H1 (cell line): ENCODE measurements around the gene CDKN2B-AS1. TPM values are rescaled to one million over a fixed set of nuclear protein-coding genes. Genes with fewer than 3 reads are reported as not detected.

Experiments used
- CTCF ChIA-PET: fragments of 300-600 bp; sonication (Branson Sonifier 250); formaldehyde crosslinking; loops from one replicate; lab custom pipeline; 2021; ENCODE audit not compliant: partially characterized antibody; lab: Charles Lee
- POLR2A ChIA-PET: fragments of 300-600 bp; sonication (Branson Sonifier 250); formaldehyde crosslinking; loops from one replicate; lab custom pipeline; 2021; ENCODE audit warnings: inconsistent platforms; ENCODE audit not compliant: partially characterized antibody; lab: Charles Lee
- DNase-seq, 2 experiments: peaks; one replicate each; pipeline versions ENCODE4 v3.0.0 to v3.0.0-alpha.2; 2010 to 2022; ENCODE audit warnings: low spot score in 2 of 2, low read depth in 1 of 2, mixed read lengths in 1 of 2
- FAIRE-seq: peaks from 2 replicates; lab custom pipeline; 2011; peaks lifted over from hg19 to GRCh38; lab: Jason Lieb, UNC
- H2AFZ ChIP-seq: 2 replicates; pipeline ENCODE4 v1.8.1; 2012; ENCODE audit warnings: low read length, inconsistent platforms
- H2AK5ac ChIP-seq: 2 replicates; pipeline ENCODE4 v1.6.1; 2013; ENCODE audit warnings: low read depth, low read length
- H2BK120ac ChIP-seq: replicated peaks from 2 replicates; pipeline ENCODE3; 2013; ENCODE audit warnings: low read depth, low read length, inconsistent platforms
- H2BK12ac ChIP-seq: 2 replicates; pipeline ENCODE4 v1.6.1; 2013; ENCODE audit warnings: low read depth, low read length
- H2BK15ac ChIP-seq: 2 replicates; pipeline ENCODE4 v1.6.1; 2013; ENCODE audit warnings: low read length
- H2BK20ac ChIP-seq: 2 replicates; pipeline ENCODE4 v1.6.1; 2013; ENCODE audit warnings: low read length
- H2BK5ac ChIP-seq: 2 replicates; pipeline ENCODE4 v1.6.1; 2013; ENCODE audit warnings: low read depth, low read length
- H3K14ac ChIP-seq: 2 replicates; pipeline ENCODE4 v1.6.1; 2013; ENCODE audit warnings: inconsistent platforms; ENCODE audit not compliant: insufficient read length
- H3K18ac ChIP-seq: 2 replicates; pipeline ENCODE4 v1.6.1; 2013; ENCODE audit warnings: low read length; ENCODE audit errors: extremely low read depth
- H3K23ac ChIP-seq: 2 replicates; pipeline ENCODE4 v1.6.1; 2013; ENCODE audit warnings: inconsistent platforms; ENCODE audit not compliant: insufficient read length
- H3K23me2 ChIP-seq: 2 replicates; pipeline ENCODE4 v1.6.1; 2013; ENCODE audit warnings: low read depth, low read length
- H3K27ac ChIP-seq: 2 replicates; pipeline ENCODE4 v1.6.1; 2011; ENCODE audit warnings: low read depth, low read length, inconsistent platforms
- H3K27me3 ChIP-seq, 4 experiments: replicated peaks in 1 of 4; 1 replicate in 1 of 4; 2 replicates in 3 of 4; pipeline versions ENCODE4 v1.6.1 to v1.8.1; 2011 to 2013; ENCODE audit warnings: low read length in 3 of 4, mild to moderate bottlenecking in 3 of 4, inconsistent platforms in 2 of 4, mixed read lengths in 2 of 4, moderate library complexity in 1 of 4; ENCODE audit not compliant: control insufficient read depth in 3 of 4, insufficient read depth in 3 of 4; ENCODE audit errors: extremely low read depth in 1 of 4
- H3K36me3 ChIP-seq, 4 experiments: 2 replicates each; pipeline versions ENCODE4 v1.6.1 to v1.8.1; 2011 to 2013; ENCODE audit warnings: mild to moderate bottlenecking in 4 of 4, low read length in 3 of 4, moderate library complexity in 2 of 4, control low read depth in 1 of 4, inconsistent platforms in 1 of 4; ENCODE audit not compliant: insufficient read depth in 4 of 4, control insufficient read depth in 2 of 4
- H3K4ac ChIP-seq: replicated peaks from 2 replicates; pipeline ENCODE3; 2013; ENCODE audit warnings: low read length, low read depth, mixed read lengths, inconsistent platforms; ENCODE audit not compliant: insufficient read length
- H3K4me1 ChIP-seq, 4 experiments: replicated peaks in 1 of 4; 1 replicate in 1 of 4; 2 replicates in 3 of 4; pipeline versions ENCODE4 v1.6.1 to v1.8.1; 2011 to 2013; ENCODE audit warnings: low read length in 3 of 4, inconsistent platforms in 2 of 4, mixed read lengths in 1 of 4; ENCODE audit not compliant: insufficient read depth in 4 of 4, control insufficient read depth in 3 of 4
- H3K4me2 ChIP-seq, 2 experiments: 2 replicates each; pipeline versions ENCODE4 v1.6.1 to v1.8.1; 2011 to 2013; ENCODE audit warnings: low read depth in 2 of 2, low read length in 2 of 2, control low read depth in 1 of 2, inconsistent platforms in 1 of 2, mild to moderate bottlenecking in 1 of 2; ENCODE audit not compliant: insufficient read depth in 1 of 2
- H3K4me3 ChIP-seq, 4 experiments: fragments of 200-600, 300-600 bp in 1 of 4; sonication (generic), shearing (Covaris generic), sonication (Bioruptor Twin) in 1 of 4; 2 replicates each; pipeline versions ENCODE4 v1.5.1 to v1.8.1; 2011 to 2016; ENCODE audit warnings: low read length in 4 of 4, low read depth in 3 of 4, control low read depth in 2 of 4, inconsistent platforms in 2 of 4, mild to moderate bottlenecking in 2 of 4, mixed read lengths in 1 of 4, moderate library complexity in 1 of 4; ENCODE audit not compliant: insufficient read depth in 2 of 4; ENCODE audit errors: extremely low read depth in 1 of 4
- H3K56ac ChIP-seq: replicated peaks from 2 replicates; pipeline ENCODE3; 2013; ENCODE audit warnings: low read depth, mild to moderate bottlenecking, mixed read lengths, low read length, inconsistent platforms; ENCODE audit not compliant: insufficient read length
- H3K79me1 ChIP-seq: 2 replicates; pipeline ENCODE4 v1.6.1; 2013; ENCODE audit warnings: low read depth, low read length, control low read depth
- H3K79me2 ChIP-seq, 2 experiments: 2 replicates each; pipeline versions ENCODE4 v1.6.1 to v1.8.1; 2012 to 2013; ENCODE audit warnings: low read length in 2 of 2, mild to moderate bottlenecking in 2 of 2, inconsistent platforms in 1 of 2; ENCODE audit not compliant: insufficient read depth in 2 of 2, control insufficient read depth in 1 of 2
- H3K9ac ChIP-seq, 4 experiments: replicated peaks in 1 of 4; 1 replicate in 1 of 4; 2 replicates in 3 of 4; pipeline versions ENCODE4 v1.6.1 to v1.8.1; 2011 to 2013; ENCODE audit warnings: low read depth in 3 of 4, low read length in 3 of 4, control low read depth in 2 of 4, mild to moderate bottlenecking in 2 of 4, moderate library complexity in 2 of 4, inconsistent platforms in 1 of 4; ENCODE audit errors: extremely low read depth in 1 of 4
- H3K9me3 ChIP-seq, 2 experiments: 2 replicates each; pipeline versions ENCODE4 v1.6.1 to v1.8.1; 2012 to 2013; ENCODE audit warnings: mild to moderate bottlenecking in 2 of 2, moderate library complexity in 2 of 2, control low read depth in 1 of 2, inconsistent platforms in 1 of 2, low read depth in 1 of 2, low read length in 1 of 2, mixed read lengths in 1 of 2; ENCODE audit not compliant: insufficient read depth in 2 of 2
- H4K20me1 ChIP-seq, 2 experiments: replicated peaks in 1 of 2; 2 replicates each; pipeline versions ENCODE3 to v1.8.1; 2011 to 2013; ENCODE audit warnings: inconsistent platforms in 2 of 2, low read length in 2 of 2, mild to moderate bottlenecking in 1 of 2; ENCODE audit not compliant: insufficient read depth in 2 of 2, control insufficient read depth in 1 of 2
- H4K5ac ChIP-seq: 2 replicates; pipeline ENCODE4 v1.6.1; 2013; ENCODE audit warnings: low read length, low read depth, mixed read lengths, inconsistent platforms; ENCODE audit not compliant: insufficient read length
- H4K8ac ChIP-seq: 2 replicates; pipeline ENCODE4 v1.8.0; 2013; ENCODE audit warnings: mild to moderate bottlenecking, moderate library complexity, low read length, inconsistent platforms; ENCODE audit not compliant: insufficient read depth; ENCODE audit errors: extremely low read depth
- H4K91ac ChIP-seq: replicated peaks from 2 replicates; pipeline ENCODE3; 2013; ENCODE audit warnings: low read length, mixed read lengths, inconsistent platforms; ENCODE audit not compliant: insufficient read length
- ZNF274 ChIP-seq: IDR thresholded peaks from 2 replicates; pipeline ENCODE4 v1.7.0; 2012; ENCODE audit warnings: low read length, borderline replicate concordance; ENCODE audit errors: extremely low read depth
- WGBS, 2 experiments: shearing (Covaris generic) in 1 of 2; methylation state at CpG; one replicate each; pipeline versions ENCODE4 v1.1.6 to v1.1.7; 2013 to 2015; ENCODE audit warnings: low lambda C conversion rate in 2 of 2, mixed read lengths in 2 of 2, inconsistent platforms in 1 of 2, low coverage in 1 of 2, missing lambda C conversion rate in 1 of 2; ENCODE audit not compliant: insufficient replicate concordance in 2 of 2, insufficient coverage in 1 of 2, insufficient read length in 1 of 2; ENCODE audit errors: extremely low coverage in 1 of 2, missing lambda C conversion rate in 1 of 2; 5-methylcytosine and 5-hydroxymethylcytosine counted together
- polyA plus RNA-seq, 7 experiments: library from polyadenylated mRNA; depleted of rRNA in 3 of 7; stranded (reverse) in 5 of 7; unstranded in 2 of 7; fragments of >200 nt in 5 of 7; fragments of 200-250 nt in 2 of 7; gene quantifications; 1 replicate in 5 of 7; 2 replicates in 1 of 7; 4 replicates in 1 of 7; pipeline versions ENCODE4 v1.2.1 to v1.2.3, GENCODE V29; 2011 to 2013; ENCODE audit warnings: missing spikeins in 2 of 7, mixed read lengths in 2 of 7
- total RNA-seq: library from RNA; stranded (reverse); fragmentation: NEBNext Ultra II Directional; extraction: Animal tissue kit (Norgen Biotek cat#: 25700); gene quantifications from 2 replicates; pipeline ENCODE4 v1.2.1, GENCODE V29; 2021
- TF ChIP-seq, protein P1 (sequence below): IDR thresholded peaks from 2 replicates; pipeline ENCODE4 v1.6.1; 2012; ENCODE audit warnings: low read length, inconsistent platforms

Gene CDKN2B-AS1
- total and polyA plus RNA-seq, 2 of the 8 experiments (the other 6 are each of a cell fraction or from before 2014, with no cell fraction given), result not detected

DNA sequence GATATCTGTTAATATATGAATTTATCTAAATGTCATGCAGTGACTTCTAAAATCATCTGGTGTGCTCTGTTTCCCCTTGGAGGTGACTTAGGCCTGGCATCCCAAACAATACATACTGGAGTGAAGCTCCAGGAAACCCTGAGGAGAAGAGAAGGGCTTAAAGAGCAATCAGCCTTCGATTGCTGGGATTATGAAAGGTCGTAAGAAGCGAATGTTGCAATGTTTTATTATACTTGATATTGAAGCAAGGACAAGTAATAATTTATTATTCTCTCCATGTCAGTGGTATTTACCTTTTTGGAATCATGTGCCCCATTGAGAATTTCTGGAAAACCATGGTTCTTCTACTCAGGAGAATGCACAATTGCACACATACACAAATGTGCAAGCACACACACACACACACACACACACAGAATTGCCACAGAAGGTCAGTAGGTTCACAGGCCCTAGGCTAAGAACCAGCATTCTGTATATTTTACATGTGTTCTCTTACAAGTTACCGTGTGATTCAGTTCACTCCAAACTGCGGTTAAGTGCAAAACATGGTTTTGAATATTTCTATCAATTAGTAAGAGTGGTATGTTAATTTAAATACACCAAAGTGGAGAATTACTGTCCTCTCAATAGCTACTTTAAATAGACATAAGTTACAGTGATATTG is 93.6 kb downstream of the CDKN2B-AS1 start:
- FAIRE-seq (no peak), DNase-seq (no peak)
- H4K5ac ChIP-seq, result no peak overlapping the region
- peaks cover 0 to 6% (median 0%) of the 10 kb centered on the region in 4 experiments; a peak in 2 of 7 replicates for H3K4me1 ChIP-seq
- no peaks in the 10 kb centered on the region for H3K9me3 ChIP-seq
- no peak overlapping the region for H3K4me2 ChIP-seq
- no peak overlapping the region for H4K8ac ChIP-seq
- H4K91ac ChIP-seq, result no peak overlapping the region
- no peaks in the 10 kb centered on the region for H3K27me3 ChIP-seq
- CTCF ChIA-PET, result no interaction called here
- H2AK5ac ChIP-seq, result no peak overlapping the region
- no peaks in the 10 kb centered on the region for H3K36me3 ChIP-seq
- no peak overlapping the region for H3K4ac ChIP-seq
- no peak overlapping the region for H2BK12ac ChIP-seq
- H4K20me1 ChIP-seq, result no peaks in the 10 kb centered on the region
- H2BK120ac ChIP-seq, result no peak overlapping the region
- H3K14ac ChIP-seq, result no peak overlapping the region
- WGBS, 2 experiments, result 87% methylated on average over 5 of the region's 5 CpGs; no CpG with 5 or more reads in 1 of the 2 experiments
- no peak overlapping the region for H2BK5ac ChIP-seq
- H3K23me2 ChIP-seq, result no peaks in the 10 kb centered on the region
- no peak overlapping the region for H3K27ac ChIP-seq
- no peak overlapping the region for H3K4me3 ChIP-seq
- no peaks in the 10 kb centered on the region for H3K79me2 ChIP-seq
- H3K79me1 ChIP-seq, result no peaks in the 10 kb centered on the region
- H3K9ac ChIP-seq, result no peak overlapping the region
- no peak overlapping the region for H3K56ac ChIP-seq
- POLR2A ChIA-PET, result no interaction called here
- H2BK20ac ChIP-seq, result no peak overlapping the region
- no peak overlapping the region for H2BK15ac ChIP-seq
- H3K23ac ChIP-seq, result no peak overlapping the region
- H3K18ac ChIP-seq, result no peak overlapping the region
- TF ChIP-seq, protein P1, sequence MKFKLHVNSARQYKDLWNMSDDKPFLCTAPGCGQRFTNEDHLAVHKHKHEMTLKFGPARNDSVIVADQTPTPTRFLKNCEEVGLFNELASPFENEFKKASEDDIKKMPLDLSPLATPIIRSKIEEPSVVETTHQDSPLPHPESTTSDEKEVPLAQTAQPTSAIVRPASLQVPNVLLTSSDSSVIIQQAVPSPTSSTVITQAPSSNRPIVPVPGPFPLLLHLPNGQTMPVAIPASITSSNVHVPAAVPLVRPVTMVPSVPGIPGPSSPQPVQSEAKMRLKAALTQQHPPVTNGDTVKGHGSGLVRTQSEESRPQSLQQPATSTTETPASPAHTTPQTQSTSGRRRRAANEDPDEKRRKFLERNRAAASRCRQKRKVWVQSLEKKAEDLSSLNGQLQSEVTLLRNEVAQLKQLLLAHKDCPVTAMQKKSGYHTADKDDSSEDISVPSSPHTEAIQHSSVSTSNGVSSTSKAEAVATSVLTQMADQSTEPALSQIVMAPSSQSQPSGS, result no peak
- TF ChIP-seq ZNF274, result no peak
- no peak overlapping the region for H2AFZ ChIP-seq
